ENCODE data around the gene FOXD4L1.
"Not testable (repeated sequence)": the region's sequence is repeated elsewhere in the genome, so short reads cannot be mapped to it uniquely, and the experiment has no call there.

Gene FOXD4L1

DNA sequence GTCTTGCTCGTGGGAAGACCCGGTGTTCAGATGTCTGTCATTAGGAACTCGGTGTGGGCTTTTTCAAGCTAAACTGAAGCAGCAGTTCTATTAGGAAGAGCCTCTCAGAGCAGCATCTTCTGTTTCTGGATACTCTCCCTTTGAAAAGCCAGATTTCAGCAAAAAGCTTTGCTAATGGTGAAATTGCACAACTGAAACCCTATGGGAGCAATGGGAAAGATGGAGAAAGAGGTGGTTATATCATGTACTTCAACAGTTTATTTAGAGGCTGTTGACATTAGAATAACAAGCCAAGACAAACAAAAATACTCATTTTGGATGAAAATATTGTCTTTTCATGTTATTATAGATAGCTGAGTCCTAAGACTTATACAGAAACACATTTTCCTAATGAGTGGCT, 30.4 kb downstream of the FOXD4L1 start:
- not testable (repeated sequence) for H3K27me3 ChIP-seq (ENCODE audit: control insufficient read depth, insufficient read depth, low read length); H3K9me3 ChIP-seq (replicated peaks; ENCODE audit: low read length); H3K9ac ChIP-seq (ENCODE audit: low read depth, low read length); H3K4me1 ChIP-seq (ENCODE audit: control insufficient read depth, insufficient read depth, low read length); H3K36me3 ChIP-seq (ENCODE audit: insufficient read depth, low read length); H3K4me3 ChIP-seq (ENCODE audit: low read length); H3K4me2 ChIP-seq (ENCODE audit: low read length)

GRCh38 chr2:113532991-113533390, 34.5 kb downstream of the FOXD4L1 start:
- H3K9ac ChIP-seq (ENCODE audit: low read depth, low read length); H3K4me3 ChIP-seq (ENCODE audit: low read length); H3K4me2 ChIP-seq (ENCODE audit: low read length); H3K4me1 ChIP-seq (ENCODE audit: control insufficient read depth, insufficient read depth, low read length); H3K27me3 ChIP-seq (ENCODE audit: control insufficient read depth, insufficient read depth, low read length); H3K9me3 ChIP-seq (replicated peaks; ENCODE audit: low read length); H3K36me3 ChIP-seq (ENCODE audit: insufficient read depth, low read length): not testable (repeated sequence)

GRCh38 chr2:113536573-113536972, 38.1 kb downstream of the FOXD4L1 start:
- not testable (repeated sequence) for H3K9me3 ChIP-seq (replicated peaks; ENCODE audit: low read length); H3K4me1 ChIP-seq (ENCODE audit: control insufficient read depth, insufficient read depth, low read length); H3K27me3 ChIP-seq (ENCODE audit: control insufficient read depth, insufficient read depth, low read length); H3K4me3 ChIP-seq (ENCODE audit: low read length); H3K4me2 ChIP-seq (ENCODE audit: low read length); H3K9ac ChIP-seq (ENCODE audit: low read depth, low read length); H3K36me3 ChIP-seq (ENCODE audit: insufficient read depth, low read length)

DNA sequence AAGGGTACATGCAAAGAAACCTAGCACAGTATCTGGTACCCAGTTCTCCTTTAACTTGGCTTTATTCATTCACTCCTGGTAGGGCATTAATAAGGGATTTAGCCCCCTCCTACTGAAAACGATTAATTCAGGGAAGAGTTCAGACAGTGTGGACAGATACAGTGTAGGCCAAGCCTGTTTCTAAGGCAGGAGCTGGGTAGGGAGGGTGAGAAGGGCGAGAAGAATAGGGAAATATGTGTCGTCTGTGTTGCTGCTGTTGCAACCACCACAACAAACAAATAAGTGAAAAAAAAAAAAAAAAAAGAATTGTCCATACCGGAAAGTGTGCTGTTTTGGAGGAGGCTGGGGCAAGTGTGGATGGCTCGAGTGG, 42.4 kb downstream of the FOXD4L1 start:
- H3K9ac ChIP-seq (ENCODE audit: low read depth, low read length); H3K9me3 ChIP-seq (replicated peaks; ENCODE audit: low read length); H3K27me3 ChIP-seq (ENCODE audit: control insufficient read depth, insufficient read depth, low read length); H3K4me2 ChIP-seq (ENCODE audit: low read length); H3K36me3 ChIP-seq (ENCODE audit: insufficient read depth, low read length); H3K4me1 ChIP-seq (ENCODE audit: control insufficient read depth, insufficient read depth, low read length); H3K4me3 ChIP-seq (ENCODE audit: low read length): not testable (repeated sequence)

- Histone ChIP-seq H3K4me2 (ENCODE audit: low read length) (peak overlapping the region; percentile 82), H3K4me3 (ENCODE audit: low read length) (peak overlapping the region; percentile 66), H3K9ac (ENCODE audit: low read depth, low read length) (peak overlapping the region; percentile 30)
- H3K9me3 ChIP-seq (replicated peaks; ENCODE audit: low read length); H3K27me3 ChIP-seq (ENCODE audit: control insufficient read depth, insufficient read depth, low read length); H3K36me3 ChIP-seq (ENCODE audit: insufficient read depth, low read length); H3K4me1 ChIP-seq (ENCODE audit: control insufficient read depth, insufficient read depth, low read length): not testable (repeated sequence)
These were observed 42.9 kb downstream of the FOXD4L1 start for GRCh38 chr2:113541204-113541975.

DNA sequence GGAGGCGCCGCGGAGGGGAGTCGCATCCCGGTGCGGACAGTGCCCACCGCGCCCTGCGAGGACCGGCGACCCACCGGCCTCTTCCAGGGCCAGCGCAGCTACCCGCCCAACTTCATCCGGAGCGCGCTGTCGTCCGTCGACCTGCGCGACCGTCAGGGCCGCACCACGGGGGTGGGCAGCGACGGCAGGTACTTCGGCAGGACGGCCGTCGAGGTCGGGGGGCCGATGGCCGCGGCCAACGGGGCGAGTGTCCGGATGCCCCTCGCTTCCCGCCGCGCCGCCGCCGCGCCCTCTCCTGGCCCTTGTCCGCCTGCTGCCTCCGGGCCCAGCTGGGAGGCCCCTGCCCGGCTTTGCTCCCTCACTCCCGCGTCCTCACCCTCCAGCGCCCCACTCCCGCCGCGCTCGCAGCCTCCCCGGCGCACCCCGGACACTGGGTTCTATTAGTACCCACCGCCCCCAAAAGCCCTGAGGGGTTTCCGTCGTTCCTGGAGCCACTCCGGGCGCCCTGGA, 43.6 kb downstream of the FOXD4L1 start:
- H3K4me1 ChIP-seq (ENCODE audit: control insufficient read depth, insufficient read depth, low read length); H3K9me3 ChIP-seq (replicated peaks; ENCODE audit: low read length); H3K9ac ChIP-seq (ENCODE audit: low read depth, low read length); H3K27me3 ChIP-seq (ENCODE audit: control insufficient read depth, insufficient read depth, low read length); H3K36me3 ChIP-seq (ENCODE audit: insufficient read depth, low read length): not testable (repeated sequence)
- Histone ChIP-seq H3K4me2 (ENCODE audit: low read length) (peak overlapping the region; percentile 82), H3K4me3 (ENCODE audit: low read length) (peak overlapping the region; percentile 66)

DNA sequence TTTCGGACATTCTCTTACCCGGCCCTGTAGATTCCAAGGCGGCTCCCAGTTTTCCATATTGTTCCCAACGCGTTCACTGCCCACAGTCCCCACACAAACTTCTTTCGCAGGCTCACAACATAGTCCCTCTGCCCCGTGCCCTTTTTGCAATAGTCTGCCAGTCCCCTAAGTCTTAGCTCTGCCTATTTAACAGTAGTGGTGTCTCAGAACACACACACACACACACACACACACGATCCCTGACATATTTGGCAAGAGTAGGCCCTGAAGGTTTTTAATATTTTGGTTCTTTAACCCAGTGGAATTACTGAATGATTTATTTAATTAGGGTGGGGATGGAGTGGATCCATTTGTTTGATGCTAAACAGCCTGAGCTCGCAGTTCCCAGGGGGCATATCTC, 44.1 kb downstream of the FOXD4L1 start:
- H3K4me1 ChIP-seq (ENCODE audit: control insufficient read depth, insufficient read depth, low read length); H3K4me2 ChIP-seq (ENCODE audit: low read length); H3K9ac ChIP-seq (ENCODE audit: low read depth, low read length): not testable (repeated sequence)

More for the DNA sequence above, 44.1 kb downstream of the FOXD4L1 start:
- H3K4me3 ChIP-seq (ENCODE audit: low read length); H3K27me3 ChIP-seq (ENCODE audit: control insufficient read depth, insufficient read depth, low read length); H3K9me3 ChIP-seq (replicated peaks; ENCODE audit: low read length); H3K36me3 ChIP-seq (ENCODE audit: insufficient read depth, low read length): not testable (repeated sequence)

Measured in skeletal muscle satellite cell (primary cell).